ENCODE results near the gene GPR3.

DNA sequence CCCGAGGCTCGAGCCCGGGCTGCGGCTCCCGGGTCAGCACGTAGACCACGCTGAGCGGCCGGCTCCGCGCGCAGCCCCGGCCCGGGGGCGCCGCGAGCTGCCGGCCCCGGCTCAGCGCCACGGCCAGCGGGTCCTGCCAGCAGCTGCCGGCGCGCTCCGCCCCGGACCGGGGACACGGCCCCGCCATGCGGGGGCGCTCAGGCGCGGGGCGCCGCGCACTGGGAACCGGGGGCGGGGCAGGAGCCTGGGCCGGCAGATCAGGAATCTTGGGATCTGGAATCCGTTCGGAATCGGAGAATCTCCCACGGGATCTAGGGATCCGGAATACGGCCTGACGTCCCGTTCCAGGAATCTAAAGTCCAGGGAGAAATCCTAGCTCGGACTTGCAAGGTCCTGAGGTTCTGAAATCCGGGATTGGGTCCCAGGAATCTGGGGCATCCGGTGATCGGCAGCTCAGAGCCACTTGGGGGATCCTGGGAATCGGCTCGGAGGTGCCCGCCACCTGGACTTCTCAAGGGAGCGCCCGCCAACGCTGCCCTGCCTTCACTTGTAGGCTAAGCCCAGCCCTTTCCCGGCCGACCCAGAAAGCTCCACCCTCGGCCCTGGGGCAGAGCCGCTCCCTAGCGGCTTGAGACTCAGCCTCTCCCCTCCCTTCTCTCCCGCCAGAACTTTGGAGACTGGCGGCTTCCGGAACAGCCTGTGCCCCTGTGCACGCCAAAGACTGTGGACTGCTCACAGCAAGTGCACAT, 25.8 kb upstream of the GPR3 start, which contains the start of gene MAP3K6:
- TF ChIP-seq, protein P1, sequence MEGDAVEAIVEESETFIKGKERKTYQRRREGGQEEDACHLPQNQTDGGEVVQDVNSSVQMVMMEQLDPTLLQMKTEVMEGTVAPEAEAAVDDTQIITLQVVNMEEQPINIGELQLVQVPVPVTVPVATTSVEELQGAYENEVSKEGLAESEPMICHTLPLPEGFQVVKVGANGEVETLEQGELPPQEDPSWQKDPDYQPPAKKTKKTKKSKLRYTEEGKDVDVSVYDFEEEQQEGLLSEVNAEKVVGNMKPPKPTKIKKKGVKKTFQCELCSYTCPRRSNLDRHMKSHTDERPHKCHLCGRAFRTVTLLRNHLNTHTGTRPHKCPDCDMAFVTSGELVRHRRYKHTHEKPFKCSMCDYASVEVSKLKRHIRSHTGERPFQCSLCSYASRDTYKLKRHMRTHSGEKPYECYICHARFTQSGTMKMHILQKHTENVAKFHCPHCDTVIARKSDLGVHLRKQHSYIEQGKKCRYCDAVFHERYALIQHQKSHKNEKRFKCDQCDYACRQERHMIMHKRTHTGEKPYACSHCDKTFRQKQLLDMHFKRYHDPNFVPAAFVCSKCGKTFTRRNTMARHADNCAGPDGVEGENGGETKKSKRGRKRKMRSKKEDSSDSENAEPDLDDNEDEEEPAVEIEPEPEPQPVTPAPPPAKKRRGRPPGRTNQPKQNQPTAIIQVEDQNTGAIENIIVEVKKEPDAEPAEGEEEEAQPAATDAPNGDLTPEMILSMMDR (IDR thresholded peaks at IDR 0.05), result peak in 3 of 4 experiments; percentile 39 to 48 (median 44)
- TF ChIP-seq POLR2A (IDR thresholded peaks at IDR 0.05), result peak; percentile 80 to 81
